Measurements from ENCODE around the gene ATF6B.

ATF6B gene

DNA sequence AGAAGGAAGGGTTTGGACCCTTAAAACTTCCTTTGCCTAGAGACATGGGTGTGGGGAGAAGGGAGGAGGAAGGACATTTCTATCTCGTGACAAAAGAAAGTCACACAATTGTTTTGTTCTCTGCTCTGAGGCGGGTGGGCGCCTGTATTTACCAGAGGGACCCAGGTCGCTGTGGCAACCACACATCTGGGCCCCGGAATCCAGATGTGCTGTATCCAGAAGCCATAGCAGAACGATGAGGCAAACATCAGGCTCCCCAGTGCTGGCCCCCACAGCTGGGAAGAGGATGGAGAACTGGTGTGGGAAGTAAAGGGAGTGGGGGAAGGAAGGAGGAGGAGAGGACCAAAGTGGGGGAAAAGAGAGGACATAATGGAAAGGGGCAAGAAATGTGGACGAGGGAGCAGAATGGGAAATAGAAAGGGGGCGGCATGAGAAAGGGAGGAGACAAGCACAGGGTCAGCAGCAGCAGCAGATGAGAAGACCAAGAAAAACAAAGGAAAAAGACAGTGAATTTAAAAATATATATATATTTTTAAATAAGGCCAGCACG, 15.5 kb downstream of the ATF6B start:
- DNase-seq (ENCODE audit: low read depth): no peak
- no peak overlapping the region for H3K4me3 ChIP-seq (ENCODE audit: low read length)
- TF ChIP-seq CTCF (IDR thresholded peaks at IDR 0.05; ENCODE audit: insufficient read depth, low read depth, low read length, missing control alignments): no peak

- DNase-seq (ENCODE audit: low read depth): no peak
- TF ChIP-seq CTCF (IDR thresholded peaks at IDR 0.05; ENCODE audit: insufficient read depth, low read depth, low read length, missing control alignments): no peak
- no peak overlapping the region for H3K4me3 ChIP-seq (ENCODE audit: low read length)
These were observed 16.5 kb downstream of the ATF6B start for GRCh38 chr6:32111424-32112066.

- no peak for DNase-seq (ENCODE audit: low read depth)
- no peak for TF ChIP-seq CTCF (IDR thresholded peaks at IDR 0.05; ENCODE audit: insufficient read depth, low read depth, low read length, missing control alignments)
- no peak overlapping the region for H3K4me3 ChIP-seq (ENCODE audit: low read length)
These were observed 17.4 kb downstream of the ATF6B start for GRCh38 chr6:32110632-32111031.

GRCh38 chr6:32109765-32110160, 18.3 kb downstream of the ATF6B start:
- H3K4me3 ChIP-seq (ENCODE audit: low read length): no peak overlapping the region
- TF ChIP-seq CTCF (IDR thresholded peaks at IDR 0.05; ENCODE audit: insufficient read depth, low read depth, low read length, missing control alignments): no peak
- no peak for DNase-seq (ENCODE audit: low read depth)

GRCh38 chr6:32109114-32109764, 18.8 kb downstream of the ATF6B start, which contains the start of gene TNXB:
TNXB (minus strand) TSS chr6:32109338; CDS start chr6:32098198, 11,140 bp downstream.
- no peak for TF ChIP-seq CTCF (IDR thresholded peaks at IDR 0.05; ENCODE audit: insufficient read depth, low read depth, low read length, missing control alignments)

DNA sequence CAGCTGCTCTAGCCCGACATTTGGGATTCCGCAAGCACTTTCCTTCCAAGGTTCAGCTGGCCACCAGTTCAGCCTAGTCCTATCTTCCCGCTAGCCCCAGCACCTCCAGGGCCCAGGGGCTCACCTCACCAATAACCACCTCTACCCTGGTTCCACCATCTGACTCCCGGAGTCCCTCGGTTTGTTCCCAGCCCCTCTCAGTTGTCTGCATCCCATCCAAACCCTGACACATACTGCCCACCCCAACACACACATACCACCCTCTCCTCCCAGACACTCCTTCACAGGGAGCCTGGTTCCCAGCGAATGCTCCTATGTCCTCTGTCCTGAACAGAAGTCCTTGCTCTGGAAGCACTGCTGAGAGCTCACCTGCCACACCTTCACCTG, 19.3 kb downstream of the ATF6B start:
- H3K4me3 ChIP-seq (ENCODE audit: low read length): no peak overlapping the region
- no peak for TF ChIP-seq CTCF (IDR thresholded peaks at IDR 0.05; ENCODE audit: insufficient read depth, low read depth, low read length, missing control alignments)
- DNase-seq (ENCODE audit: low read depth): no peak

More at GRCh38 chr6:32109114-32109764, 18.8 kb downstream of the ATF6B start, which contains the start of gene TNXB:
- DNase-seq (ENCODE audit: low read depth): no peak
- H3K4me3 ChIP-seq (ENCODE audit: low read length): no peak within 1 kb of the TSS

All from epithelial cell of esophagus (primary cell).